Measurements from ENCODE around the gene XPO6.
"Not testable (repeated sequence)": the region's sequence is repeated elsewhere in the genome, so short reads cannot be mapped to it uniquely, and the experiment has no call there.

The XPO6 gene

DNA sequence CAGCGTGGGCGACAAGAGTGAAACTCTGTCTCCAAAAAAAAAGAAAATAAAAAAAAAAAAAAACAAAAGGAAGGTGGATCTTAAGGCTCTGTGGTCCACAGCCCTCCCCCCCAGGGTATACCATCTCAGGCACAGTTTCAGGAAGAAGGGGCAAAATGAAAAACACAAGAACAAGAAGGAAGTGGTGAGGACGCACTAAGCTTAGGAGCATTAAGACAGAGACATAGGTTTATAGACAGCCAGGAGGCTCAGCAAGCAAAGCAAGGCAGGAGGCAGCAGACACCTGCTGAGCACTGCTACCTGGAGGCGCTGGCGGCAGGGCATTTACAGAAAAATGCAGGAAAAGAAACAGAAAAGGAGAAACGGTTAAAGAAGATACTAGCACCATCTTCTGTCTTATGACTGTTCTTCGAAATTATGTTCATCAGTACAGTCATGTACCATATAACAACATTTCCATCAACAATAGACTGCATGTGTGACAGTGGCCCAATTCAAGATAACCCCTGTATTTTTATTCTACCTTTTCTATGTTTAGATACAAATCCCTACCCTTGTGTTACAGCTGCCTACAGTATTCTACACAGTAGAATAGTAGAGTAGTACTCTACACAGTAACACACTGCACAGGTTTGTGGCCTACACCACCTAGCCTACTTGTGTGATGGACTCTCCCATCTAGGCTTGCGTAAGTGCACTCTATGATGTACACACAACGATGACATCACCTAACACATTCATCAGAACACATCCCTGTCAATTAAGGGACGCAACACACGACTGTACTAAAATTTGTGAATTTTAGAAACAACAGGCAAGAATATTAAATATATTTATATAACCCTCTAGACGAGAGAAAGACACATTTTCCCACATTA is 62.5 kb downstream of the XPO6 start:
- peak; percentile 26 for DNase-seq (ENCODE audit: low read depth)

GRCh38 chr16:28146536-28146935 is 65.2 kb downstream of the XPO6 start:
- DNase-seq (ENCODE audit: low read depth) = no peak

- DNase-seq (ENCODE audit: low read depth) = no peak
Observed at GRCh38 chr16:28145796-28146195, 66.0 kb downstream of the XPO6 start.

- no peak for DNase-seq (ENCODE audit: low read depth)
Observed at GRCh38 chr16:28140788-28141618, 70.8 kb downstream of the XPO6 start.

- no peak for DNase-seq (ENCODE audit: low read depth)
Observed at GRCh38 chr16:28139530-28139929, 72.2 kb downstream of the XPO6 start.

GRCh38 chr16:28136751-28137434 is 74.9 kb downstream of the XPO6 start:
- DNase-seq (ENCODE audit: low read depth) = no peak

GRCh38 chr16:28133666-28134065 is 78.1 kb downstream of the XPO6 start:
- DNase-seq (ENCODE audit: low read depth) = no peak

GRCh38 chr16:28131743-28132393 is 79.9 kb downstream of the XPO6 start:
- no peak for DNase-seq (ENCODE audit: low read depth)

DNA sequence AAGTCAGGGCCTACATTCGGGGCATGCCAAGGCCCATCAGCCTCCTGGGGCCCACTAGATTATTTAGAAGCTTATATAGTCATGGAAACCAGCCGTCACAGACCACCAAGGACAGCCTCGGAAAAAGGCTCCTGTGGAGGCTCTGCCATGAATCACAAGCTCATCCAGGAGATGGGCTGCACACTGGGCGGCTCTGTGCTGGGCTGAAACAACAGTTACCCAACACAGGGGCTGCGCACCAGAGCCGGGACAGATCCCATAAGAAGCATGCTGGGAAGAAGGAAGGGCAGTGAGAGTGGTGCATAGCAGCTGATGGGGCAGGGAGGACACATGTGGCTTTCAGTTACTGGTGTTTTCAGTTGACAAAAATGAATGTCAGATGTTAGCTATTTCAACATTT is 80.6 kb downstream of the XPO6 start:
- no peak for DNase-seq (ENCODE audit: low read depth)

- peak; percentile 25 for DNase-seq (ENCODE audit: low read depth)
Observed at GRCh38 chr16:28130099-28131088, 81.4 kb downstream of the XPO6 start.

DNA sequence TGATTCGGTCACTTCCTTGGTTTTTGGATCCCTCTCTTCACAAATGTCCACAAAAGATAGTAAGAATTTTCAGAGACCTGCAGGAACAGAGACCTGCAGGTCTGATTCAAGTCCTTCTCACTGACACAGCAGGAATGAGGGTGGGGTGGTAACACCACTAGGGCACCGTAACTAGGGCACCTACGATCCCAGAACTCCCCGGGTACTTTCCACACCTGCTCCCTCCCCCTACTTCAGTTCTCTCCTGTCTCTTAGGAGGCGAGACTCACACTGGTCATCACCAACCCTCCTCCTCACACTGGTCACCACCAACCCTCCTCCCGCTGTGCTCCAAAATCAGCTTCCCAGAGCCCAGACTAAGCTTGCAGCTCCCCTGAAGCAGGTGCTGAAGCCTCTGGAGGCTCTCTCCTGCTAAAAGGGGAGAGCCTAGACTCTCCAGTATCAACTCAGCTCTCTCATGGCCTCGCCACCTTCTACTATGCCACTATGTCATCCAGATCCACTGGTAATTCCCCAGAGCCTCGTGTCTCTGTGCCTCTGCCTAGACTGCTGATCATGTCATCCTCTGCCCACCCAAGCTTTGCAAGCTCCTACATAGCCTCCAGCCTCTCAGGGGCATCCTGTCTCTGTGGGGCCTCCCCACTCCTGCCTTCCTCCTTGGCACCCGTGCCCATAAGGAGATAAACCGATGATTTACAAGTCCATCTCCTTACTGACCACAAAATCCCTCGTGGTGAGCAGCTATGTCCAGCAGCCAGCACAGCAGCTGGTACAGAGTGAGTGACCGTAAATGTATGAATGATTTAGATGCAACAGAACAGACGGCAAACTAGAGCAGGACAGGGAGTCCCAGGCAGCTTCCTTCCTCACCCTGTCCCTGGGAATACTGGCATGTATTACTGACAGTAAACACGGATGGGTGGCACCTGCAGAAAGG is 84.8 kb downstream of the XPO6 start:
- DNase-seq (ENCODE audit: low read depth) = no peak

GRCh38 chr16:28125592-28125991 is 86.2 kb downstream of the XPO6 start:
- no peak for DNase-seq (ENCODE audit: low read depth)

GRCh38 chr16:28121527-28121926 is 90.2 kb downstream of the XPO6 start:
- no peak for DNase-seq (ENCODE audit: low read depth)

DNA sequence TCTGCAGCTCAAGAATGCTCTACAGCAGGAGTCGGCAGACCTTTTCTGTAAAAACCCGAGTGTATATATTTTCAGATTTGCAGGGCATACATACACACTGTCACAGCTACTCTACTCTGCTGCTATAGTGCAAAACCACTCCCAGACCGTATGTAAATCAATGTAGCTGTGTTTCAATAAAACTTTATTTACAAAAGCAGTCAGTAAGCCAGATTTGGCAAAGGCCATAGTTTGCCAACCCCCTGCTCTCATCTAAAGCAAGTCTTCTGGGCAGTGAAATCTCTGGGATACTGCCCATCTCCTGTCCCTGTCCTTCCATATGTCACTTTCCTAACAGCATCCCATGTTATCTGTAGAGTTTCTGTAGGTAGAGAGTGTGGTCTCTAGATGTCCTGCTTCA is 91.0 kb downstream of the XPO6 start:
- DNase-seq (ENCODE audit: low read depth) = no peak

DNA sequence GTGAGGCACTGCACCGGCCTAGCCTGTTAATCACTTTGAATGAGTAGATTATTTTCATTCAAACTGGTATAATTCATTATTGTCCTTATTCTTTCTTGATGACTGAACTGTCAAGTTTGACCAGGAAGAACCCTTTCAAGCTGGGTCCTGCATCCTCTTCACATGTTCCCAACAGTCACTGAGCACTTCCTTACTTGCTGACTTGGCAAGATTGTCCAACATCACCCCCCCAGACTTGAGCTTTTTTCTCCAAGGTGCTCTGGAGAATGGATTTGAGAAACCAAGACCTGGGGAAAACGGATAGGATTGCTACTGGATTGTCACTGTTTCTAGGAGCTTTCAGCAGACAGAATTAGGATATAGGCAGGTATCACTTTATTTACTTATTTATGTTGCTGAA is 93.1 kb downstream of the XPO6 start:
- no peak for DNase-seq (ENCODE audit: low read depth)

- no peak for DNase-seq (ENCODE audit: low read depth)
Observed at GRCh38 chr16:28117168-28117565, 94.6 kb downstream of the XPO6 start.

- DNase-seq (ENCODE audit: low read depth) = not testable (repeated sequence)
Observed at GRCh38 chr16:28115866-28116265, 95.9 kb downstream of the XPO6 start.

- DNase-seq (ENCODE audit: low read depth) = no peak
Observed at GRCh38 chr16:28112908-28113307, 98.9 kb downstream of the XPO6 start.

GRCh38 chr16:28110977-28111376 is 100.8 kb downstream of the XPO6 start:
- no peak for DNase-seq (ENCODE audit: low read depth)

GRCh38 chr16:28110479-28110878 is 101.3 kb downstream of the XPO6 start:
- DNase-seq (ENCODE audit: low read depth) = no peak

All from iris pigment epithelial cell (primary cell).